Measurements from ENCODE around the gene LGALS7.
"Not testable (repeated sequence)": the region's sequence is repeated elsewhere in the genome, so short reads cannot be mapped to it uniquely, and the experiment has no call there.

Gene LGALS7

DNA sequence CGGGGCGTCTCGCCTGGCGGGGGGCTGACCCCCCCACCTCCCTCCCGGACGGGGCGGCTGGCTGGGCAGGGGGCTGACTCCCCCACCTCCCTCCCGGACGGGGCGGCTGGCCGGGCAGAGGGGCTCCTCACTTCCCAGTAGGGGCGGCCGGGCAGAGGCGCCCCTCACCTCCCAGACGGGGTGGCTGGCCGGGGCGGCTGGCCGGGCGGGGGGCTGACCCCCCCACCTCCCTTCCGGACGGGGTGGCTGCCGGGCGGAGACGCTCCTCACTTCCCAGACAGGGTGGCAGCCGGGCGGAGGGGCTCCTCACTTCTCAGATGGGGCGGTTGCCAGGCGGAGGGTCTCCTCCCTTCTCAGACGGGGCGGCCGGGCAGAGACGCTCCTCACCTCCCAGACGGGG is 24.5 kb upstream of the LGALS7 start:
- not testable (repeated sequence) for H3K27ac ChIP-seq (ENCODE audit: low read depth, low read length); H2AFZ ChIP-seq (ENCODE audit: low read length, unreplicated experiment); H3K27me3 ChIP-seq (ENCODE audit: insufficient read depth, low read length); H3K4me1 ChIP-seq (ENCODE audit: control insufficient read depth, insufficient read depth, low read length, unreplicated experiment); H3K79me2 ChIP-seq (ENCODE audit: control insufficient read depth, insufficient read depth, low read length, unreplicated experiment); H3K36me3 ChIP-seq (ENCODE audit: insufficient read depth, low read length); H3K4me3 ChIP-seq (ENCODE audit: low read depth, low read length)

DNA sequence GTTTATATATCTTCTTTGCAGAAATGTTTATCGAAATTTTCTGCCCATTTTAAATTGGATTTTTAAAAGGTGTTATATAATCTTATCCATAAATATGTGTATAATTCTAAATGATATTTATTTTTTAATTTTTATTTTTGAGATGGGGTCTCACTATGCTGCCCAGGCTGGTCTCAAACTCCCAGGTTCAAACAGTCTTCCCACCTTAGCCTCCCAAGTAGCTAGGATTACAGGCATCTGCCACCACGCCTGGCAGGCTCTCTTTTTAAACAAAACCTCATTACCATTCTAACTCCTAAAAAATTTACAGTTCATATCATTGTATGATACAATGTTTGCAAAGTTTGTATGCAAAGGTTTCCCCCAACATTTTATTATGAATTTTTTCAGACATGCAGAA is 22.8 kb upstream of the LGALS7 start:
- Histone ChIP-seq H3K27ac (ENCODE audit: low read depth, low read length) (no peak overlapping the region), H3K27me3 (ENCODE audit: insufficient read depth, low read length) (no peaks in the 10 kb centered on the region), H3K36me3 (ENCODE audit: insufficient read depth, low read length) (no peaks in the 10 kb centered on the region), H3K4me1 (ENCODE audit: control insufficient read depth, insufficient read depth, low read length, unreplicated experiment) (peaks cover 2% of the 10 kb centered on the region), H3K79me2 (ENCODE audit: control insufficient read depth, insufficient read depth, low read length, unreplicated experiment) (no peaks in the 10 kb centered on the region), H3K4me3 (ENCODE audit: low read depth, low read length) (no peak overlapping the region), H2AFZ (ENCODE audit: low read length, unreplicated experiment) (no peak overlapping the region)

GRCh38 chr19:38795549-38795948 is 22.2 kb upstream of the LGALS7 start:
- Histone ChIP-seq H3K27ac (ENCODE audit: low read depth, low read length) (no peak overlapping the region), H3K4me1 (ENCODE audit: control insufficient read depth, insufficient read depth, low read length, unreplicated experiment) (peaks cover 2% of the 10 kb centered on the region), H2AFZ (ENCODE audit: low read length, unreplicated experiment) (no peak overlapping the region), H3K27me3 (ENCODE audit: insufficient read depth, low read length) (no peaks in the 10 kb centered on the region), H3K79me2 (ENCODE audit: control insufficient read depth, insufficient read depth, low read length, unreplicated experiment) (no peaks in the 10 kb centered on the region), H3K4me3 (ENCODE audit: low read depth, low read length) (no peak overlapping the region), H3K36me3 (ENCODE audit: insufficient read depth, low read length) (no peaks in the 10 kb centered on the region)

DNA sequence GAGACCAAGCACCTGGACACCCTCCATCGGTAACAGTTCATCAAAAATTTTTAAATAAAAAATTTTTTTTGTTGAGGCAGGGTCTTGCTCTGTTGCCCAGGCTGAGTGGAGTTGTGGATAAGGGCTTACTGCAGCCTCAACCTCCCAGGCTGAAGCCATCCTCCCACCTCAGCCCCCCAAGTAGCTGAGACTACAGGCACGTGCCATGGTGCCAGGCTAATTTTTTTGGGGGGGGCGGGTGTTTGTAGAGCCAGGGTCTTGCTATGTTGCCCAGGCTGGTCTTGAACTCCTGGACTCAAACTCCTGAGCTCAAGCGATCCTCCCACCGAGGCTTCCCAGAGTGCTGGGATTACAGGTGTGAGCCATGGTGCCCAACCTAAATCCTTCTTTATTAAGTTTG is 20.4 kb upstream of the LGALS7 start:
- Histone ChIP-seq H3K4me1 (ENCODE audit: control insufficient read depth, insufficient read depth, low read length, unreplicated experiment) (peaks cover 2% of the 10 kb centered on the region), H3K4me3 (ENCODE audit: low read depth, low read length) (no peak overlapping the region), H3K27ac (ENCODE audit: low read depth, low read length) (no peak overlapping the region), H3K27me3 (ENCODE audit: insufficient read depth, low read length) (no peaks in the 10 kb centered on the region), H3K36me3 (ENCODE audit: insufficient read depth, low read length) (no peaks in the 10 kb centered on the region), H3K79me2 (ENCODE audit: control insufficient read depth, insufficient read depth, low read length, unreplicated experiment) (no peaks in the 10 kb centered on the region), H2AFZ (ENCODE audit: low read length, unreplicated experiment) (no peak overlapping the region)

DNA sequence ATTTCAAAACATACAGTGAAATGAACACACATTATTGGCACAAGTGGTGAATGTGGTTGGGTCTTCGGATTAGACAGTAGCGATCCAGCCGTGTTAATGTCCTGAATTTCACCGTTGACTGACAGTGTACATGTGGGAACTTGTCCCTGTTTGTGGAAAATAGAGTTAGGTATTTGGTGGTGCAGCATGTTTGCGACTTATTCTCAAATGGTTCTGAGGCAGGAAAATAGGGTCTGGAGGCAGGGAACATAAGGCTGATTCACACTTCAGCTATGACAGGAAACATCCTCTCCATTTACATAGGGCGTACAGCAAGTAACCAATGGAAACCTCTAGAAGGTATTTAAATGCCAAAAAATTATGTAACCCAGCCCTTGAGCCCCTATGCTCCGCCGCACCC is 19.9 kb upstream of the LGALS7 start:
- no peak overlapping the region for H2AFZ ChIP-seq (ENCODE audit: low read length, unreplicated experiment)
- H3K27ac ChIP-seq (ENCODE audit: low read depth, low read length), result no peak overlapping the region
- no peaks in the 10 kb centered on the region for H3K79me2 ChIP-seq (ENCODE audit: control insufficient read depth, insufficient read depth, low read length, unreplicated experiment)
- peaks cover 2% of the 10 kb centered on the region for H3K4me1 ChIP-seq (ENCODE audit: control insufficient read depth, insufficient read depth, low read length, unreplicated experiment)
- no peaks in the 10 kb centered on the region for H3K36me3 ChIP-seq (ENCODE audit: insufficient read depth, low read length)
- no peak overlapping the region for H3K4me3 ChIP-seq (ENCODE audit: low read depth, low read length)
- no peaks in the 10 kb centered on the region for H3K27me3 ChIP-seq (ENCODE audit: insufficient read depth, low read length)

DNA sequence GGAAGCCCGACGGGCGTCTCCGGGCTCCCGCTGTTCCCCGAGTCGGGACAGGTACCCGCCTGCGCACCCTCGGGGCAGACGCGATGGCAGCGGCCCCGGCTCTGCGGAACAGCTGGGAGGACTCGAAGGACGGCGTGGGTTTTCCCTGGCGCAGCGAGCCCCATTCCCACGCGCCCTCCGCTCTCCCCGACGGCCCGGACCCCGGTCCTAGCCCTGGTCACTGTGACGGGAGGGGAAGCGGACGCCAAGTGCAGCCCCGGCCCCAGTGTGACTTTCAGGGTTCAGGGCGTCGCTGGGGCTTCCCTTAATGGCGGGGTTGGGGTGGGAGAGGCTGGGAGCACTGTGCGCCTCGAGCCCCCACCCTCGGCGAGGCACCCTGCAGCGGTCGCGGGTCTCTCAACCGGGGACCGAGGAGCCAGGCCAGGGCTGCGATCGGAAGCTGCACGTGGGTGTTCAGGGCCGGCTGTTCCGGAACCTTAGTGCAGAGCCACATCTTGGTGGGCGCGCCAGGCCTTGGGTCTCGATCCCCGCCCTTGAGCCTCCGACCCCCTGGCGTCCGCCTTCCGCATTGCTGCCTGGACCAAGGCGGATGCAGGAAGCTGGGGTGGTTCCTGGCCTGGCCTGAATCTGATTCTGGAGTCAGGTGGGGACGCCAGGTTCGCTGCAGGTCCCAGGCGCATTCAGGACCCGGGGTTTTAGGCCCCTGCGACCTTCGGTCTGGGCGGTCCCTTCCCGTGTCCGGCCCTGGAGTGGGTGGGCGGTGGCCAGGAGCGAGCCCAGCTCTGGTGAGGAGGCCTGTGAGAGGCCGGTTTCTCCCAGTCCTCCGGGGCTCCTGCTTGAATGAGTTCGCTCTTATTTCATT is 19.2 kb upstream of the LGALS7 start:
- Histone ChIP-seq H3K79me2 (ENCODE audit: control insufficient read depth, insufficient read depth, low read length, unreplicated experiment) (no peaks in the 10 kb centered on the region), H3K4me1 (ENCODE audit: control insufficient read depth, insufficient read depth, low read length, unreplicated experiment) (peaks cover 2% of the 10 kb centered on the region), H2AFZ (ENCODE audit: low read length, unreplicated experiment) (no peak overlapping the region), H3K27me3 (ENCODE audit: insufficient read depth, low read length) (no peaks in the 10 kb centered on the region), H3K36me3 (ENCODE audit: insufficient read depth, low read length) (no peaks in the 10 kb centered on the region), H3K27ac (ENCODE audit: low read depth, low read length) (no peak overlapping the region), H3K4me3 (ENCODE audit: low read depth, low read length) (no peak overlapping the region)

DNA sequence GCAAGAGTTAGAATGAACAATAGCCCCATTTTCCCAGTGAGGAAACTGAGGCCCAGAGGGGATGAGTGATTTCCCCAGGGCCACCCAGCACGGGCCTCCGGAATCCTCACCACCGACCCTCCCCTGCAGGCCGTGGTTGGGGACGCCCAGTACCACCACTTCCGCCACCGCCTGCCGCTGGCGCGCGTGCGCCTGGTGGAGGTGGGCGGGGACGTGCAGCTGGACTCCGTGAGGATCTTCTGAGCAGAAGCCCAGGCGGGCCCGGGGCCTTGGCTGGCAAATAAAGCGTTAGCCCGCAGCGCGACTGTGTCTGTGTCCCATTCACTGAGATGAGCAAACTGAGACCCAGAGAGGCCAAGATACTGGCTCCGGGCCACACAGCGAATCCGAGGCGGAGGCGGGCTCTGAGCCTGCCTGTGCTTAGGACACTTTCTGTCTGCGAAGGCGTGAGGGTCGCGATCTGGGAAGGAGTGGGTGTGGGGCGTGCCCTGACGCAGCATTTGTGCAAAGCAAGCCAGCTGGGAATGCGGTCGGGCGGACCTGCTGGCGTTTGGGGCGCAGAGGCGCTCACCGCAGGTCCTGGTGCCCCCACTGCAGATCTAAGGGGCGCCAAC is 18.2 kb upstream of the LGALS7 start:
- not testable (repeated sequence) for H3K27ac ChIP-seq (ENCODE audit: low read depth, low read length); H3K79me2 ChIP-seq (ENCODE audit: control insufficient read depth, insufficient read depth, low read length, unreplicated experiment); H3K36me3 ChIP-seq (ENCODE audit: insufficient read depth, low read length); H3K4me3 ChIP-seq (ENCODE audit: low read depth, low read length); H2AFZ ChIP-seq (ENCODE audit: low read length, unreplicated experiment); H3K4me1 ChIP-seq (ENCODE audit: control insufficient read depth, insufficient read depth, low read length, unreplicated experiment); H3K27me3 ChIP-seq (ENCODE audit: insufficient read depth, low read length)

GRCh38 chr19:38790507-38791403 is 17.4 kb upstream of the LGALS7 start:
- not testable (repeated sequence) for H2AFZ ChIP-seq (ENCODE audit: low read length, unreplicated experiment); H3K27me3 ChIP-seq (ENCODE audit: insufficient read depth, low read length); H3K79me2 ChIP-seq (ENCODE audit: control insufficient read depth, insufficient read depth, low read length, unreplicated experiment); H3K4me1 ChIP-seq (ENCODE audit: control insufficient read depth, insufficient read depth, low read length, unreplicated experiment); H3K27ac ChIP-seq (ENCODE audit: low read depth, low read length); H3K4me3 ChIP-seq (ENCODE audit: low read depth, low read length); H3K36me3 ChIP-seq (ENCODE audit: insufficient read depth, low read length)

DNA sequence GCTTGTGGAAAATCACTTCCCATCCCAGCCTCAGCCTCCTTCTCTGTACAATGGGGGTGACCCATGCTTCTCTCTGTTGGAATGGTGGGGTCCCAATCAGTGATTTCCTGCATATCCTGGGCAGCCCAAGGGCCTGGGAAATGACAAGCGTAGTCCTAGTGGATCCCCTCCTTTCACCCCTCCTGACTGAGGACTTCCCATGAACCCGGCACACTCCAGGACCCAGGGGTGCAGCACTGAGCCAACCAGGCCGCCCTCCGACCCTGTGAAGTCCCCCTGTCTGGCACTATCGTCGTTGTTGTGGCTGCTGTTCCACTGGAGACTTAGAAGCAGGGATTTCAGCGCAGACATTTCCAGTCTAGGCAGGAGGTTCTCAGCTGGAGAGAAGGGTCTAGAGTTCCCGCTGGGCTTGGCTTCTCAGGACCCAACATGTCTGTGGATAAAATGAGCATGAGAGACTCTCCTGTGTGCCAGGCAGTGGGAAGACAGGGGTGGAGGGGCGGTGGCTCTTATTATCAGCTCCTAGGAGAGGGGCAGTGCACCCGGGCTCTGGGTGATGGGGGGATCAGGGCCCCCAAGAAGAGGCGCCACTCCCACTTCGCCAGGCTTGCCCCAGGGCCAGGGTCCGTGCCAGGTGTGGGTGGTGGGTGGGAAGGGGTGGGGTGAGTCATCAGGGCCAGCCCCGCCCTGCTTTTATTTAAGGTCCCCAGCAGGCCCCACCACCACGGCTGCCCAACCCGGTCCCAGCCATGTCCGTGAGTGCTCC is 15.3 kb upstream of the LGALS7 start, which contains the start of gene LGALS7B:
LGALS7B (plus strand) TSS at position 723 of the 766 bp plus-strand sequence; CDS start at position 750, 27 bp downstream.
- Histone ChIP-seq H3K27me3 (ENCODE audit: insufficient read depth, low read length) (no peaks in the 10 kb centered on the region), H3K36me3 (ENCODE audit: insufficient read depth, low read length) (no peaks in the 10 kb centered on the region), H3K27ac (ENCODE audit: low read depth, low read length) (no peak within 1 kb of the TSS), H2AFZ (ENCODE audit: low read length, unreplicated experiment) (no peak within 1 kb of the TSS), H3K4me3 (ENCODE audit: low read depth, low read length) (no peak within 1 kb of the TSS), H3K4me1 (ENCODE audit: control insufficient read depth, insufficient read depth, low read length, unreplicated experiment) (peaks cover 2% of the 10 kb centered on the region), H3K79me2 (ENCODE audit: control insufficient read depth, insufficient read depth, low read length, unreplicated experiment) (no peaks in the 10 kb centered on the region)

DNA sequence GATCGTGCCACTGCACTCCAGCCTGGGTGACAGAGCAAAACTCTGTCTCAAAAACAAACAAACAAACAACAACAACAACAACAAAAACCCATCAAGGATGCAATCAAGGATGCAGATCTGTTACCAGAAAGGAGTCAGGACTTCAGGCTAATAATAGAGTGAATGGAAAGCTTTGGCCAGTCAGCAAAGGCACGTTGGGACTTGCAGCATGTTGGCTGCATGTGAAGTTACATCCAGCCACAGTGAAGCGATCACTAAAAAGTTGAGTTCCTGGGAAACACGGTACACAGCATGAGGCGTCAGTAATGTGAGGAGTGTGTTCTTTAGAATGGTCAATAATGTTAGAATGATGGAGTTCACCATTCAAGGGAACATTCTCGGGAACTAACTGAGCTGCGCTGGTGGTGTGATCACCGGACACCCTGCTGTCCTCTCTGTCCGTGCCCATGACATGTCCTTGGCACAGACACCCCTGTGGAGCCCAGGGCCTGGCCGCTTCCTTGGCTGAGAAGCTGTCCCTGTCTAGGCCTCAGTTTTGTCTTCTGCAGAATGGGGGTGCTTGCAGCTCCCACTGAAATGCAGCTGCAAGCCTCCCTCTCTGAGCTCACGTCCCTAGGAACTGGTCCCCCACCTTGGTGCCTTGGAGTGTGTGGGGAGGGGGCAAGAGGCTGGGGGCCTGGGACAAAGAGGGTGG is 13.4 kb upstream of the LGALS7 start:
- Histone ChIP-seq H3K4me3 (ENCODE audit: low read depth, low read length) (no peak overlapping the region), H3K27ac (ENCODE audit: low read depth, low read length) (no peak overlapping the region), H2AFZ (ENCODE audit: low read length, unreplicated experiment) (no peak overlapping the region), H3K27me3 (ENCODE audit: insufficient read depth, low read length) (no peaks in the 10 kb centered on the region), H3K4me1 (ENCODE audit: control insufficient read depth, insufficient read depth, low read length, unreplicated experiment) (no peaks in the 10 kb centered on the region), H3K79me2 (ENCODE audit: control insufficient read depth, insufficient read depth, low read length, unreplicated experiment) (no peaks in the 10 kb centered on the region), H3K36me3 (ENCODE audit: insufficient read depth, low read length) (no peaks in the 10 kb centered on the region)

All from ACC112 (cell line).